ENCODE results near the gene ZEB2.

Gene ZEB2

DNA sequence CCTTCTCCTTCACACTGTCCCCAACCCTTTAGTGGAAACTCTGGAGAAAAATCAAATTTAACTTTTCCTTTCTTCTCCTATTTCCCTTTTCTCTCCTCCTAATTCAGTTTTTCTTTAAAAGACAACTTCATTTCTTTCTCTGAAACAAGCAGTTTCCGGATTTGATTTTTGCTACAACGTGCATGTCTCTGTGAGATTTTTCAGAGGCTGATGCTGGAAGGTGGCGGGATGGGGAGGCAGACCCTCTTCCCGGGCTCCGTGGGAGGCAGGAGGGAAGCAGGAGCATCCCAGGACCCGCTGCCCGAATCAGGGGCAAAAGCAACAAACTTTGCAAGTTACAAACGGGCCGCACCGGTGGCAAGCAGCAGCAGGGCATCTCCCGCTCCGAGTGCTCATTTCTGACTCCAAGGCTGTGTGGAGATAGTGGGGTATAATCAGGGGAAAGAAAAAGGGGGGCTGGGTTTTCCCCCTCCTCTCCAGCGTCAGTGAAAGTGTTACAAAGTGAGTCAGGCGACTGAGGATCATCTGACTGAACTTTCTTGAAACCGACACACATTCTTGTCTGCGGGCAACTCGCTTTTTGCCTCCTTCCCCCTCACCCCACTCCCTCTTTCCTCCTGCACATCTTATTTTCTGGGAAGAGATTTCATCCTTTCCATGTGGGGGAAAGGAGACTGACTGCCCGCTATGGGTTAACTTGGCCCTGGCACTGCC, 6.4 kb downstream of the ZEB2 start:
- Histone ChIP-seq H3K9me3 (ENCODE audit: control insufficient read depth, insufficient read depth, low read length) (no peaks in the 10 kb centered on the region), H4K20me1 (ENCODE audit: control insufficient read depth, insufficient read depth, low read depth, low read length) (peaks cover 15% of the 10 kb centered on the region), H3K27ac (ENCODE audit: low read depth, low read length) (no peak overlapping the region), H3K4me2 (ENCODE audit: low read length) (no peak overlapping the region), H3K9me2 (replicated peaks; ENCODE audit: control insufficient read depth, low read length) (no peaks in the 10 kb centered on the region), H3K79me2 (ENCODE audit: control insufficient read depth, low read length) (peaks cover 32% of the 10 kb centered on the region), H3K27me3 (ENCODE audit: control insufficient read depth, low read length) (peaks cover 13% of the 10 kb centered on the region), H3F3A (ENCODE audit: control insufficient read depth, insufficient read depth) (no peaks in the 10 kb centered on the region), H3K4me3 (ENCODE audit: low read length) (no peak overlapping the region), H3K4me1 (ENCODE audit: control insufficient read depth, low read length) (peaks cover 24% of the 10 kb centered on the region), H3K36me3 (ENCODE audit: control insufficient read depth, low read length) (peaks cover 9% of the 10 kb centered on the region)
- no peak for TF ChIP-seq EZH2phosphoT487 (IDR thresholded peaks at IDR 0.05; ENCODE audit: borderline replicate concordance, low read length)
- TF ChIP-seq, protein P1, sequence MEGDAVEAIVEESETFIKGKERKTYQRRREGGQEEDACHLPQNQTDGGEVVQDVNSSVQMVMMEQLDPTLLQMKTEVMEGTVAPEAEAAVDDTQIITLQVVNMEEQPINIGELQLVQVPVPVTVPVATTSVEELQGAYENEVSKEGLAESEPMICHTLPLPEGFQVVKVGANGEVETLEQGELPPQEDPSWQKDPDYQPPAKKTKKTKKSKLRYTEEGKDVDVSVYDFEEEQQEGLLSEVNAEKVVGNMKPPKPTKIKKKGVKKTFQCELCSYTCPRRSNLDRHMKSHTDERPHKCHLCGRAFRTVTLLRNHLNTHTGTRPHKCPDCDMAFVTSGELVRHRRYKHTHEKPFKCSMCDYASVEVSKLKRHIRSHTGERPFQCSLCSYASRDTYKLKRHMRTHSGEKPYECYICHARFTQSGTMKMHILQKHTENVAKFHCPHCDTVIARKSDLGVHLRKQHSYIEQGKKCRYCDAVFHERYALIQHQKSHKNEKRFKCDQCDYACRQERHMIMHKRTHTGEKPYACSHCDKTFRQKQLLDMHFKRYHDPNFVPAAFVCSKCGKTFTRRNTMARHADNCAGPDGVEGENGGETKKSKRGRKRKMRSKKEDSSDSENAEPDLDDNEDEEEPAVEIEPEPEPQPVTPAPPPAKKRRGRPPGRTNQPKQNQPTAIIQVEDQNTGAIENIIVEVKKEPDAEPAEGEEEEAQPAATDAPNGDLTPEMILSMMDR (IDR thresholded peaks at IDR 0.05; ENCODE audit: low read depth, low read length, poor library complexity, severe bottlenecking): no peak

DNA sequence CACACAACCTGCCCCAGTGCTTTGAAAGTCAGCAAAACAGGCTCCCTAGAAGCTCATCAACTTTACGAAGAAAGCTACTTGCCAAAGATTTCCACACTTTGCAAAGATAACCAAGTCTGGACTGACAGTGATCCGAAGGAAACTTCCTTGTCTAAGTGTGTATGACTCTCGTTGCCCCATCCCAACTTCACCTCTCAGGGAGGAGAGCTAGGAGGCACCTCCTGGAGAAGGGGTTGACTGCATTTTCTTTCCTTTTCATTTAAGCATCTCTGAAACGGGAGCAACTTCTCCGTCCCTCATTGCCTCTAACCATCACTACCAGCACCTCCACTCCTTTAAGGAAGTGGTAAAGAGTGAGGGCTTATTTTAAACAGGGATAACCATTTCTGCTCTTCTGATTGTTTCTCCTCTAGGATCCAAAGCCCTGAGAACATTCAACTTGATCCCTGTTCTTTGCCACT, 7.0 kb downstream of the ZEB2 start:
- peaks cover 13% of the 10 kb centered on the region for H3K27me3 ChIP-seq (ENCODE audit: control insufficient read depth, low read length)
- no peak overlapping the region for H3K4me3 ChIP-seq (ENCODE audit: low read length)
- H3K4me1 ChIP-seq (ENCODE audit: control insufficient read depth, low read length): peaks cover 25% of the 10 kb centered on the region
- no peak for TF ChIP-seq EZH2phosphoT487 (IDR thresholded peaks at IDR 0.05; ENCODE audit: borderline replicate concordance, low read length)
- TF ChIP-seq, protein P1 (IDR thresholded peaks at IDR 0.05; ENCODE audit: low read depth, low read length, poor library complexity, severe bottlenecking): no peak
- H3K9me2 ChIP-seq (replicated peaks; ENCODE audit: control insufficient read depth, low read length): no peaks in the 10 kb centered on the region
- H3F3A ChIP-seq (ENCODE audit: control insufficient read depth, insufficient read depth): no peaks in the 10 kb centered on the region
- peaks cover 15% of the 10 kb centered on the region for H4K20me1 ChIP-seq (ENCODE audit: control insufficient read depth, insufficient read depth, low read depth, low read length)
- no peak overlapping the region for H3K4me2 ChIP-seq (ENCODE audit: low read length)
- H3K79me2 ChIP-seq (ENCODE audit: control insufficient read depth, low read length): peaks cover 26% of the 10 kb centered on the region
- H3K27ac ChIP-seq (ENCODE audit: low read depth, low read length): no peak overlapping the region
- H3K36me3 ChIP-seq (ENCODE audit: control insufficient read depth, low read length): peaks cover 9% of the 10 kb centered on the region
- no peaks in the 10 kb centered on the region for H3K9me3 ChIP-seq (ENCODE audit: control insufficient read depth, insufficient read depth, low read length)

DNA sequence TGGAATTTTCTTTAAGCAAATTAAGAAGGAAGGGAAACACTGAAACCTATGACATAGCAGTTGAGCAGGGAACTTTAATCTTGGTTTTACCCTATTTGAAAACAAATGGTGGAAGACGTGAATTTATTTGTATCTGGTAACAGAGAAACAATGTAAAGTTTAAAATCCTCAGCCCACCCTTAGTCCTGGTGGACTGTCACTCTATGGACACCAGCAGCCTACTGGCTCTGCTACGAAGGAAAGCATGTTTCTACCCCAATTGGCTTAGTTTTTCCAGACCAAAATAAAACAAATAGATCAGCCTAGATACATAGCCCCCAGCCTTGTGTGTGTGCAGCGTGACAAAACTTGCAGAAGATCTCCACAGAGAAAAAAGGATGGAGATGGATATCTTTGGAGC, 7.4 kb downstream of the ZEB2 start:
- H3K4me3 ChIP-seq (ENCODE audit: low read length): no peak overlapping the region
- peaks cover 25% of the 10 kb centered on the region for H3K4me1 ChIP-seq (ENCODE audit: control insufficient read depth, low read length)
- H3K27me3 ChIP-seq (ENCODE audit: control insufficient read depth, low read length): peaks cover 13% of the 10 kb centered on the region
- no peaks in the 10 kb centered on the region for H3F3A ChIP-seq (ENCODE audit: control insufficient read depth, insufficient read depth)
- H3K79me2 ChIP-seq (ENCODE audit: control insufficient read depth, low read length): peaks cover 25% of the 10 kb centered on the region
- H3K9me2 ChIP-seq (replicated peaks; ENCODE audit: control insufficient read depth, low read length): no peaks in the 10 kb centered on the region
- peaks cover 15% of the 10 kb centered on the region for H4K20me1 ChIP-seq (ENCODE audit: control insufficient read depth, insufficient read depth, low read depth, low read length)
- H3K9me3 ChIP-seq (ENCODE audit: control insufficient read depth, insufficient read depth, low read length): no peaks in the 10 kb centered on the region
- no peak overlapping the region for H3K27ac ChIP-seq (ENCODE audit: low read depth, low read length)
- TF ChIP-seq, protein P1 (IDR thresholded peaks at IDR 0.05; ENCODE audit: low read depth, low read length, poor library complexity, severe bottlenecking): no peak
- no peak for TF ChIP-seq EZH2phosphoT487 (IDR thresholded peaks at IDR 0.05; ENCODE audit: borderline replicate concordance, low read length)
- peaks cover 9% of the 10 kb centered on the region for H3K36me3 ChIP-seq (ENCODE audit: control insufficient read depth, low read length)
- no peak overlapping the region for H3K4me2 ChIP-seq (ENCODE audit: low read length)
